GM12874 (cell line): ENCODE data around the gene SH2B2.

Experiments used
- CTCF ChIP-seq: IDR thresholded peaks from 2 replicates; pipeline ENCODE4 v1.5.1; 2011; ENCODE audit warnings: low read depth, mild to moderate bottlenecking, control low read depth, low read length, moderate library complexity; ENCODE audit not compliant: insufficient read depth

The SH2B2 gene

DNA sequence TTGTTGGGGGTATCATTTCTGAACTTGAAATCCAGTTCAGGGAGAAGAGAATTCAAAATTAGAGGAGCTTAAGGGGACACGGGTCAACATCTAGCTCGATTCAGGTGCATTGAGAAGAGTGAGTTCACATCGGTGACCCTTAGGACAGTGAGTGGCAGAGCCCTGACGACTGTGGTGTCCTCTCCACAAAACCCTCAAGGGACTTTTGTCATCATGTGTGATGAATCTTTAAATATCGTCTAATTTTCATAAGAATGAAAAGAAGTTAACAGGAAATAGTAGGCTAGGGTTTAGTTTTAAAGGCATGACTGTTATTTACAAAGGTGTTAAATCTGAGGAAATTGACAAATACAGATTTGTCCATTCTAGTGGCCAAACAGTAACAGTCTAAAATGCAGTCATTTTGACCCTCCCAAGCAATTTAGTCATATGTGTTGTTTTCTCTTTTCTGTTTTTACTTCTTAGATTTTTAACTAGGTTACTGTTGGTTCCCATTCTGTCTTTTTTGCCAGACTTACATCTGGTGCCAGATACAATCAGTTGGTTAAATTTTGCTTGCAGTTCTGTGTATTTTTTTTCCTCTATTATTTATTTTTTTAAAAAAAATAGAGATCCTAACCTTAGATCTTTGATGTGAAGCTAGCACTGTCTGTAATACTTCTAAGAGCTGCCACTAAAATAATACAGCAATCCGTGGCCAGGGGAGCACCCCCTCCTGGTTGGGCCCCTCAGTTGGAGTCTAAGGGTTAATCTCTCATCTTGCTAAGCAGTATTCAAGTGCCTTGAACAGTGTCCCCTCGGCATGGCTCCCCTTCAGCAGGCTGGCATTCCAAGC is 34.9 kb upstream of the SH2B2 start:
- no peak for TF ChIP-seq CTCF

DNA sequence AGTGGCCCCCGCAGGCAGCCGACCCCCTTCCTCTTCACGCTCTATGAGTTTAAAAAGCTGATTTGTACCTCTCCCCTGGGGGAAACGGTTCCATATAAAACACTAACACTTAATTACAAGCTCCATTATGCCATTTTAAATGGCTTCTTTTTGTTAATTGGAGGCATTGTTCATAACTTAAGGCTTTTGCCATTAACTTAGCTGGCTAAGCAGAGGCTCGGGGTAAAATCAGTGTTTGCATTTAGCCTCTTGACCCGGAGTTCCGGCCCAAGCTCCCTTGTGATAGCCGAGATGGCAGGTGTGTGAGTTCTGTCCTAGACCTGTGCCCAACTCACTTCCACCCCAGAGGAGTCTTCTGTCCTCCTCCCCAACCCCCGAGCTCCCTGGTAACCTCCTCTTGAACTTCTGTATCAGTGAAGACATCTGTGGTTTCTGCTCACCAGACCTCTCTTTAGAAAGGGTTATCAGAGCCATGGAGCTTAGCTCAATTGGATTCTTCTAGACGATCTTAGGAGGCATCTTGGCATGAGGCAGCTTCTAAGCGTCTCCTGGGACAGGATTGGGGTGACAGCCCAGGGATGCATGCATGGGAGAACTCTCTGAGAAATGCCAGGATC is 34.2 kb upstream of the SH2B2 start:
- TF ChIP-seq CTCF, result no peak

DNA sequence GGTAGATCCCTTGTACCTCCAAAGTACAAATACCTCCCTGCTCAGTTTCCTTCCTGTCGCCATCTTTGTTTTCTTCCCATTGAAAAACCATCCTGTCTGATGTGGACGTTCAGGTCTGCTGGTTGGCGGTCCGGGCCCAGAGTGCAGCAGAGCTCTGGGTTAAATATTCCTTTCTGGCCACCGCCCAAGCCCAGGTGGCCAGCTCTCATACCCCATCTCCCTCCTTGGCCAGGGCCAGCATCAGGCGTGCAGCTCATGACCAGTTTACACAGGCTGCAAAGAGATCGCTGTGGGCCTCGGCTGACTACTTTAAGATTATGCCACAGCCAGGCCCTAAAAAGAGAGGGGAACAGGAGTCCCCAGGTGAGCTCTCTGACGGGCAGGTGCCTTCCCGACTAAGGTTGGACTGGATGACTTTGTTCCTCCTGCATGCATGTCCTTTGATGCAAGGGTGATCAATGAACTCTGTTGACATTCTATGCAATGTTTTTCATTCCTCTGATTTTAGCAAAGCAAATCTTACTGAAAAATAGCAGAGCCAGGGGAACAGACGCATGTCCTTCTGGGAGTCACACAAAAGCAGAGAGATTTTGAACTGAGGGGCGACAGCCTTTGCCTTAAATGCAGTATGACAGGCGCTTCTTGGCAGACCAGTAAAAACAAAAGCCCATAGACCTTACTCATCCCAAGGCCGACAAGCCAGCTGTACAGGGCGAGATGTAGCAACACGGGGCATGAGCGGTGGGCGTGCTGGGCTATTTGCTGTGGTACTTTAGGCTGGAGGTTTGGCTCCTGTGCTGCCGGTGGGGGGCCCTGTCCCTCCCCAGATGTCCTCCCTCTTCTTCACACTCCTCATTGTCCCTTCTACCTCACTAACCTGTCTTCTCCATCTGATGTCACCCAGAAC is 33.3 kb upstream of the SH2B2 start:
- no peak for TF ChIP-seq CTCF

- no peak for TF ChIP-seq CTCF
These were observed 32.7 kb upstream of the SH2B2 start for GRCh38 chr7:102253973-102254370.

DNA sequence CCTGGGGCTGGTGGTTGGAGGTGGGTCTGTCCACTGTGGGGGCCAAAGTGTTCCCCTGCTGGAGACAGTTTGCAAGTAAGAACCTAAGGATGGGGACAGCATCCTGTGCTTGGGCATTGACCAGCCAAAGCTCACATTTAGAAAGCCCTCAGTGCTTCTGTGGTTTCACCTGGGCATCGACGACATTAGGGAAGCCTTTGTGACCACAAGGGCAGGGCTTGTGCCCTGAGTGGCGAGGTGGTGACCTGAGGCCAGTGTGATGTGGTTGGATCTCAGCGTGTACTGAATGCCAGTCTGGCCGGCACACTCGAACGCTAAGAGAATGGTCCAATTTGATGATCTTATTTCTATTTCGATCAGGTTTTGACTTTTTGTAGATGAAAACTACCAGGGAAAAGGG is 32.1 kb upstream of the SH2B2 start:
- TF ChIP-seq CTCF, result no peak

DNA sequence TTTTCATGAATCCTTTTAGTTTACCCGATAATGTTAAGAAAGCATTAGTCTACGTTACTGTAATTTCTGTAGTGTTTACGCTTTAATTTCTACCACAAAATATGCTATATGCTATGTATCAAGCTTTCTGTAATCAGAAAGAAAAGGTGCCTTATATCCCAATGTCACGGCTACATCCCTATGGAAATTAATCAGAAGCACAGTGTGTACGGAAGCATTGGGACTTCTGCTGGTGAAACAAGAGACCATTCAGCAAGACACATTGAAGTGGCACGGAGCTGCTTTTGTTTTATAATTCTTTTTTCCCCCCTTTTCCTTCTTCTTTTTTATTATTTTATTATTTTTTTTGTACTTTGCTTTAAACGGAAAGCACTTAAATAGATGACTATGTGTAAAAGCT is 31.2 kb upstream of the SH2B2 start:
- no peak for TF ChIP-seq CTCF

DNA sequence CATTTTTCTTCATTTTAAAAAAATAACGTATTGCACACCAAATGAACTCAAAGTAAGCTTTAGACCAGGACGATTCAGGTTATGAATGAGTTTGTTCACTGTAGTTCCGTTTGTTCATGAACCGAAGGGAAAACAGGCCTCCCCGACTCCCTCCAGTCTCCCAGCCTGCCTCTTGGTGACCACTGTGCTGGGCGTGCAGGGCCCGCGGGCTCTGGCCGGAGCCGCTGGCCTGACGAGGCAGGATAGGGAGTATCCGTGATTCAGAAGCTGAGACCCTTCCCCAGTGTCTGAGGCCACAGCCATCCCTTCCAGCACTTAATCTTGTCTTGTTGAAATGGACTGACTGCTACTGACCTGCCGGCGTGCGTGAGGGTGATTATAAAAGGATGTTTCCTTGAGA is 30.8 kb upstream of the SH2B2 start:
- no peak for TF ChIP-seq CTCF
